Measurements from ENCODE around the gene BFAR. TPM values are rescaled to one million over a fixed set of nuclear protein-coding genes. Genes with fewer than 3 reads are reported as not detected.
"Not testable (repeated sequence)": the region's sequence is repeated elsewhere in the genome, so short reads cannot be mapped to it uniquely, and the experiment has no call there.

Gene BFAR
- total and polyA plus RNA-seq, 4 donors: 21.9 to 40.2 (median 36.9) TPM

DNA sequence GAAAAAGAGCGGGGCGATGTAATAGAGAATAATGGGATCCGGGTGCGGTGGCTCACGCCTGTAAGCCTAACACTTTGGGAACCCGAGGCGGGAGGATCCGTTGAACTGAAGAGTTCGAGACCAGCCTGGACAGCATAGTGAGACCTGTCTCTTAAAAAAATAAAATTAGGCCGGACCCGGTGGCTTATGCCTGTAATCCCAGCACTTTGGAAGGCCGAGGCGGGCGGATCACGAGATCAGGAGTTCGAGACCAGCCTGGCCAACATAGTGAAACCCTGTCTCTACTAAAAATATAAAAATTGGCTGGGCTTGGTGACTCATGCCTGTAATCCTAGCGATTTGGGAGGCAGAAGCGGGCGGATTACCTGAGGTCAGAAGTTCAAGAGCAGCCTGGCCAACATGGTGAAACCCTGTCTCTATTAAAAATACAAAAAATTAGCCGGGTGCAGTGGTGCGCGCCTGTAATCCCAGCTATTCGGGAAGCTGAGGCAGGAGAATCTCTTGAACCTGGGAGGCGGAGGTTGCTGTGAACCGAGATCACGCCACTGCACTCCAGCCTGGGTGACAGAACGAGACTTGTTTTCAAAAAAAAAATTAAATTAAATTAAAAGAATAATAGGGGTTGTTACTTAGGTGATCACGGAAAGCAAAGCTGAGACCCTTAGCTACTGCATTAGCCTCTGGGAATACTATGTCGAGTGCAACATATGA, 2.0 kb upstream of the BFAR start:
- Histone ChIP-seq H3K27ac (ENCODE audit: low read depth in 1 of 2, low read length in 2 of 2) (peak overlapping the region in 1 of 2 donors; percentile 55), H3K4me3 (ENCODE audit: low read length in 2 of 2) (peak overlapping the region in 1 of 2 donors; percentile 24)
- H3K27me3 ChIP-seq (ENCODE audit: control insufficient read depth in 1 of 2, insufficient read depth in 2 of 2, low read length in 1 of 2); H3K4me1 ChIP-seq (ENCODE audit: control insufficient read depth in 1 of 2, insufficient read depth in 2 of 2, low read length in 2 of 2); H3K9me3 ChIP-seq (ENCODE audit: control insufficient read depth, low read length); H3K36me3 ChIP-seq (ENCODE audit: control insufficient read depth in 1 of 2, insufficient read depth in 2 of 2, low read length in 1 of 2); intact Hi-C loops (cut with DNase I); ATAC-seq (ENCODE audit: low FRiP score): not testable (repeated sequence)
- WGBS, 2 donors: 83 to 84% methylated on average over 29 of the region's 29 CpGs
- peak in 1 of 2 donors; percentile 47 for DNase-seq

DNA sequence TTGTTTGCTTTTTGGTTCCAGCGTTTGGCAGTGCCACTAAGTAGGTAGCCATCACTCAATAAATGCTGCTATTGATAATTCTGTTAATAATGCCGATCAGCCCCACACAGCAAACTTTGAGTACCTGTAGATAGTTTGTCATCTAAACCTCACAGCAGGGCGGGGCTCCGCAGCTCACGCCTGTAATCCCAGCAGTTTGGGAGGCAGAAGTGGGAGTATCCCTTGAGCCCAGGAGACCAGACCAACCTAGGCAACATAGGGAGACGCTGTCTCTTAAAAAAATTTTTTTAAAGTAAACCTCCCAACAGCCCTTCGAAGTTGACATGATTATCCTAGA, 1.6 kb downstream of the BFAR start:
- intact Hi-C loops (cut with DNase I): no loop called here
- ATAC-seq (ENCODE audit: low FRiP score) (no peak), DNase-seq (peak in 1 of 2 donors; percentile 47)
- Histone ChIP-seq H3K9me3 (ENCODE audit: control insufficient read depth, low read length) (no peaks in the 10 kb centered on the region), H3K4me3 (ENCODE audit: low read length in 2 of 2) (no peak overlapping the region), H3K4me1 (ENCODE audit: control insufficient read depth in 1 of 2, insufficient read depth in 2 of 2, low read length in 2 of 2) (no peaks in the 10 kb centered on the region), H3K36me3 (ENCODE audit: control insufficient read depth in 1 of 2, insufficient read depth in 2 of 2, low read length in 1 of 2) (no peaks in the 10 kb centered on the region), H3K27me3 (ENCODE audit: control insufficient read depth in 1 of 2, insufficient read depth in 2 of 2, low read length in 1 of 2) (no peaks in the 10 kb centered on the region), H3K27ac (ENCODE audit: low read depth in 1 of 2, low read length in 2 of 2) (no peak overlapping the region)
- WGBS, 2 donors: 63 to 65% methylated on average over 7 of the region's 7 CpGs

DNA sequence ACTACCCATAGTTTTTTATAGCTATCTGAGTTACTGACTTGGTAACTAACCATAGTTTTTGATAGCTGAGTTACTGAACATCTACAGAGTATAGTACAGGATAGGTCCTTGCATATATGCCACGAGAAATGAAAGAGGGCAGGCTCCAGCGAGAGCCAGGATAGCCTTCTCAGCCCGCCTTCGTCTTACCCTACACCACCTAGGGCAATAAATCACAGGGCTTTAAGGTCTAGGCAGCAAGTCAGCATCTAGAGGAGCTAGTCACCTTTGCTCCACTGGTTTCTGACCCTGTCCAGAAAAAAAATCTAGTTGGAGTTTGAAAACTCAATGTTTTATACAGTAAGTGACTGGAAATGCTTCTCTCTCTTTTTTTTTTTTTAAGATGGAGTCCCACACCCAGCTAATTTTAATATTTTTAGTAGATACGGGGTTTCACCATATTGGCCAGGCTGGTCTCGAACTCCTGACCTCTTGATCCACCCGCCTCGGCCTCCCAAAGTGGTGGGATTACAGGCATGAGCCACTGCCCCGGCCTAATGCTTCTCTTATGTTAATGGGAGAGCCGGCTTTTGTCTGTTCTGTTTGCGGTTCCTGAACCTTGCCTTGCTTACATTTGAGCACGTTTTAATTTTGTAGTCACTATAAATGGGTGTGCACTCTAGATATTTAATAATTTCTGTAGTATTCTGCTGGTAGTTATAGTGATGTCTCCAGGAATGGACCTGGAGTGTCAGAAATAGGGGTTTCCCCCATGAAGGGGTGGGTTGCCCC, 2.8 kb downstream of the BFAR start:
- intact Hi-C loops (cut with DNase I): no loop called here
- WGBS, 2 donors: 67 to 69% methylated on average over 12 of the region's 12 CpGs
- H3K27ac ChIP-seq (ENCODE audit: low read depth in 1 of 2, low read length in 2 of 2): no peak overlapping the region

DNA sequence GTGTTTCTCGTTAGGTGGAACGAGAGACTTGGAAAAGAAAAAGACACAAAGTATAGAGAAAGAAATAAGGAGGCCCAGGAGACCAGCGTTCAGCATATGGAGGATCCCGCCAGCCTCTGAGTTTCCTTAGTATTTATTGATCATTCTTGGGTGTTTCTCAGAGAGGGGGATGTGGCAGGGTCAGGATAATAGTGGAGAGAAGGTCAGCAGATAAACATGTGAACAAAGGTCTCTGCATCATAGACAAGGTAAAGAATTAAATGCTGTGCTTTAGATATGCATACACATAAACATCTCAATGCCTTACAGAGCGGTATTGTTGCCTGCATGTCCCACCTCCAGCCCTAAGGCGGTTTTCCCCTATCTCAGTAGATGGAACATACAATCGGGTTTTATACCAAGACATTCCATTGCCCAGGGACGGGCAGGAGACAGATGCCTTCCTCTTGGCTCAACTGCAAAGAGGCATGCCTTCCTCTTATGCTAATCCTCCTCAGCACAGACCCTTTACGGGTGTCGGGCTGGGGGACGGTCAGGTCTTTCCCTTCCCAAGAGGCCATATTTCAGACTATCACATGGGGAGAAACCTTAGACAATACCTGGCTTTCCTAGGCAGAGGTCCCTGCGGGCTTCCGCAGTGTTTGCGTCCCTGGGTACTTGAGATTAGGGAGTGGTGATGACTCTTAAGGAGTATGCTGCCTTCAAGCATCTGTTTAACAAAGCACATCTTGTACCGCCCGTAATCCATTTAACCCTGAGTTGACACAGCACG, 3.6 kb downstream of the BFAR start:
- DNase-seq; intact Hi-C loops (cut with DNase I): not testable (repeated sequence)

More for the DNA sequence above, 2.8 kb downstream of the BFAR start:
- ATAC-seq (ENCODE audit: low FRiP score) (no peak), DNase-seq (peak in 1 of 2 donors; percentile 22)
- H3K4me3 ChIP-seq (ENCODE audit: low read length in 2 of 2): no peak overlapping the region
- H3K27me3 ChIP-seq (ENCODE audit: control insufficient read depth in 1 of 2, insufficient read depth in 2 of 2, low read length in 1 of 2): no peaks in the 10 kb centered on the region
- no peaks in the 10 kb centered on the region for H3K9me3 ChIP-seq (ENCODE audit: control insufficient read depth, low read length)
- no peaks in the 10 kb centered on the region for H3K36me3 ChIP-seq (ENCODE audit: control insufficient read depth in 1 of 2, insufficient read depth in 2 of 2, low read length in 1 of 2)
- H3K4me1 ChIP-seq (ENCODE audit: control insufficient read depth in 1 of 2, insufficient read depth in 2 of 2, low read length in 2 of 2): no peaks in the 10 kb centered on the region

DNA sequence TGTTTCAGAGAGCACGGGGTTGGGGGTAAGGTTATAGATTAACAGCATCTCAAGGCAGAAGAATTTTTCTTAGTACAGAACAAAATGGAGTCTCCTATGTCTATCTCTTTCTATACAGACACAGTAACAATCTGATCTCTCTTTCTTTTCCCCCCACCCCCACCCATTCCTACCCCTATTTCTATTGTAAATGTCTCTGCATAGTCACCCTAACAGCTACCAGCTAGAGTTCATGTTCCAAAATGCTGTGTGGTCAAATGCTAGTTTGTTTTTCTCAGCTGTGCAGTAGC, 4.1 kb downstream of the BFAR start:
- H3K9me3 ChIP-seq (ENCODE audit: control insufficient read depth, low read length); H3K4me1 ChIP-seq (ENCODE audit: control insufficient read depth in 1 of 2, insufficient read depth in 2 of 2, low read length in 2 of 2); ATAC-seq (ENCODE audit: low FRiP score); H3K27me3 ChIP-seq (ENCODE audit: control insufficient read depth in 1 of 2, insufficient read depth in 2 of 2, low read length in 1 of 2); H3K36me3 ChIP-seq (ENCODE audit: control insufficient read depth in 1 of 2, insufficient read depth in 2 of 2, low read length in 1 of 2); H3K4me3 ChIP-seq (ENCODE audit: low read length in 2 of 2); intact Hi-C loops (cut with DNase I); H3K27ac ChIP-seq (ENCODE audit: low read depth in 1 of 2, low read length in 2 of 2); DNase-seq: not testable (repeated sequence)
- 33 to 40% methylated on average over 1 of the region's 1 CpG for WGBS, 2 donors

More for the DNA sequence above, 3.6 kb downstream of the BFAR start:
- not testable (repeated sequence) for H3K27ac ChIP-seq (ENCODE audit: low read depth in 1 of 2, low read length in 2 of 2); H3K27me3 ChIP-seq (ENCODE audit: control insufficient read depth in 1 of 2, insufficient read depth in 2 of 2, low read length in 1 of 2); H3K9me3 ChIP-seq (ENCODE audit: control insufficient read depth, low read length); H3K36me3 ChIP-seq (ENCODE audit: control insufficient read depth in 1 of 2, insufficient read depth in 2 of 2, low read length in 1 of 2); ATAC-seq (ENCODE audit: low FRiP score); H3K4me1 ChIP-seq (ENCODE audit: control insufficient read depth in 1 of 2, insufficient read depth in 2 of 2, low read length in 2 of 2); H3K4me3 ChIP-seq (ENCODE audit: low read length in 2 of 2)
- WGBS, 2 donors: 49 to 52% methylated on average over 17 of the region's 17 CpGs

DNA sequence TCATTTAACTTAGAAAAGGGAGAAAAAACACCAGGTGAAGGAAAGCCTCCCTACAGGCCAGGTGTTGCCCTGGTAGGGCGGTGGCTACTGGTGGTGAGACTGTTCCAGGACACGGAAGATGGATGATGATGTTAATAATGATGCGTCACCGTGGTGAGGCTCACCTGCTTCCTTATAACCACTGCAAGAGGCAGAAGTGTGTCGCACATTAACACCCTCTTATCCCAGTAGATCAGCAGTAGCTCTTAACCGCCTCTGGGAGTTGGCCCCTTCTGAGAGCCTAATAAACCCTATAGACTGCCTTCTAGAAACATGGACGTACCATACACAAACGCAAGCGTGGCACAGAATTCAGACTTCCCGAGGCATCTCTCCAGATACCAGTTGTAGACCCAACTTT, 7.8 kb downstream of the BFAR start:
- no peaks in the 10 kb centered on the region for H3K9me3 ChIP-seq (ENCODE audit: control insufficient read depth, low read length)
- ATAC-seq (ENCODE audit: low FRiP score) (no peak), DNase-seq (no peak)
- no peaks in the 10 kb centered on the region for H3K4me1 ChIP-seq (ENCODE audit: control insufficient read depth in 1 of 2, insufficient read depth in 2 of 2, low read length in 2 of 2)
- no peak overlapping the region for H3K27ac ChIP-seq (ENCODE audit: low read depth in 1 of 2, low read length in 2 of 2)
- H3K36me3 ChIP-seq (ENCODE audit: control insufficient read depth in 1 of 2, insufficient read depth in 2 of 2, low read length in 1 of 2): peaks cover 2 to 3% of the 10 kb centered on the region in 2 donors
- H3K27me3 ChIP-seq (ENCODE audit: control insufficient read depth in 1 of 2, insufficient read depth in 2 of 2, low read length in 1 of 2): no peaks in the 10 kb centered on the region
- H3K4me3 ChIP-seq (ENCODE audit: low read length in 2 of 2): no peak overlapping the region
- intact Hi-C loops (cut with DNase I): no loop called here
- 88 to 91% methylated on average over 10 of the region's 10 CpGs for WGBS, 2 donors

DNA sequence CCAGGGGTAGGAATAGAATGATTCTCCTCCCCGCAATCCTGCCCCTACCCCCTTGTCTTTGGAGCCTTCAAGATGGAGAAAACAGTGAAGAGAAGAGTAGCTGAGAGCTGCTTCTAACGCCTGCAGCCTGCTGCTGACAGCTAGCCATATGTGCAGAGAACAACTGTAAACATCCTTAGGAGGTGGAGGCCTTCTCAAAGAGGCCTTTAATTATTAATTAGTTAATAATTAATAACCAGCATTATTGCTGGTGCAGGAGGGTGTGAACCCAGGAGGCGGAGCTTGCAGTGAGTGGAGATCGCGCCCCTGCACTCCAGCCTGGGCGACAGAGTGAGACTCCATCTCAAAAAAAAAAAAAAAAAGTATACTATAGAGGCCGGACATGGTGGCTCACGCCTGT, 8.5 kb downstream of the BFAR start:
- no peak overlapping the region for H3K27ac ChIP-seq (ENCODE audit: low read depth in 1 of 2, low read length in 2 of 2)
- ATAC-seq (ENCODE audit: low FRiP score): no peak
- peaks cover 2 to 3% of the 10 kb centered on the region in 2 donors for H3K36me3 ChIP-seq (ENCODE audit: control insufficient read depth in 1 of 2, insufficient read depth in 2 of 2, low read length in 1 of 2)
- WGBS, 2 donors: 93% methylated on average over 8 of the region's 8 CpGs
- H3K27me3 ChIP-seq (ENCODE audit: control insufficient read depth in 1 of 2, insufficient read depth in 2 of 2, low read length in 1 of 2): no peaks in the 10 kb centered on the region
- H3K4me3 ChIP-seq (ENCODE audit: low read length in 2 of 2): no peak overlapping the region
- H3K9me3 ChIP-seq (ENCODE audit: control insufficient read depth, low read length): no peaks in the 10 kb centered on the region
- no peak for DNase-seq
- H3K4me1 ChIP-seq (ENCODE audit: control insufficient read depth in 1 of 2, insufficient read depth in 2 of 2, low read length in 2 of 2): no peaks in the 10 kb centered on the region
- intact Hi-C loops (cut with DNase I): no loop called here

DNA sequence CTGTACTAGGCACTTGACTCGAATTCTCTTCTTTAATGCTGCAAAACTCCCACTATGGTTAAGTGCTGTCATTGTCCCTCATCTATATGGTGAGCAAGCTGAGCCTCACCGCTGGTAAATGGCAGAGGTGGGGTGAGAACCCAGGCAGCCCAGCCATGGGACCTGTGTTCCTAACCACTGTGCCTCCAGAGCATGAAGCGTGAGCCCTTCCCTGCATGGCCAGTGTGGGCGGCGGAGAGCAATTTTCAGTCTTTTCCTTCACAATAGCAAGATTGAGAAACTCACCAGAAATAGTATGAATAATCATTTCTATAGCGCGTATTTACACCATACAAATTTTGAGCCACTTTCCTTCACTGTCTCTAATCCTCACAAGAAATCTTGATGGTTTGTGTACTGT, 9.2 kb downstream of the BFAR start:
- no peak for DNase-seq

More for the DNA sequence above, 9.2 kb downstream of the BFAR start:
- H3K27ac ChIP-seq (ENCODE audit: low read depth in 1 of 2, low read length in 2 of 2): no peak overlapping the region
- WGBS, 2 donors: 93 to 96% methylated on average over 7 of the region's 7 CpGs
- ATAC-seq (ENCODE audit: low FRiP score): no peak
- no peaks in the 10 kb centered on the region for H3K4me1 ChIP-seq (ENCODE audit: control insufficient read depth in 1 of 2, insufficient read depth in 2 of 2, low read length in 2 of 2)
- intact Hi-C loops (cut with DNase I): no loop called here
- H3K4me3 ChIP-seq (ENCODE audit: low read length in 2 of 2): no peak overlapping the region
- peaks cover 2 to 3% of the 10 kb centered on the region in 2 donors for H3K36me3 ChIP-seq (ENCODE audit: control insufficient read depth in 1 of 2, insufficient read depth in 2 of 2, low read length in 1 of 2)
- no peaks in the 10 kb centered on the region for H3K9me3 ChIP-seq (ENCODE audit: control insufficient read depth, low read length)
- H3K27me3 ChIP-seq (ENCODE audit: control insufficient read depth in 1 of 2, insufficient read depth in 2 of 2, low read length in 1 of 2): no peaks in the 10 kb centered on the region
